H9 (cell line): ENCODE data around the gene CHST15. TPM values are rescaled to one million over a fixed set of nuclear protein-coding genes. Genes with fewer than 3 reads are reported as not detected.

Experiments
- DNase-seq: peaks from one replicate; pipeline ENCODE4 v3.0.0-alpha.2; 2017
- H2AFZ ChIP-seq: one replicate; pipeline ENCODE4 v1.6.1; 2013; ENCODE audit warnings: mild to moderate bottlenecking, low read length, control low read depth, moderate library complexity
- H2AK5ac ChIP-seq: 2 replicates; pipeline ENCODE4 v1.6.1; 2013; ENCODE audit warnings: low read length, control low read depth, mixed read lengths; ENCODE audit not compliant: insufficient read length
- H2BK120ac ChIP-seq: one replicate; pipeline ENCODE4 v1.6.1; 2013; ENCODE audit warnings: low read depth, mild to moderate bottlenecking, low read length, control low read depth, inconsistent platforms; ENCODE audit not compliant: poor library complexity, severe bottlenecking
- H2BK12ac ChIP-seq: 2 replicates; pipeline ENCODE4 v1.6.1; 2013; ENCODE audit warnings: low read length, control low read depth, mixed read lengths, low read depth; ENCODE audit not compliant: insufficient read length
- H2BK15ac ChIP-seq: 2 replicates; pipeline ENCODE4 v1.6.1; 2013; ENCODE audit warnings: low read depth, low read length, control low read depth
- H2BK20ac ChIP-seq: one replicate; pipeline ENCODE4 v1.6.1; 2013; ENCODE audit warnings: low read depth, mild to moderate bottlenecking, low read length, control low read depth, inconsistent platforms; ENCODE audit not compliant: poor library complexity, severe bottlenecking
- H2BK5ac ChIP-seq: 2 replicates; pipeline ENCODE4 v1.6.1; 2013; ENCODE audit warnings: low read length, control low read depth, mixed read lengths; ENCODE audit not compliant: insufficient read length
- H3K14ac ChIP-seq: 2 replicates; pipeline ENCODE4 v1.6.1; 2013; ENCODE audit warnings: low read length, control low read depth; ENCODE audit not compliant: insufficient read depth
- H3K18ac ChIP-seq: 2 replicates; pipeline ENCODE4 v1.6.1; 2013; ENCODE audit warnings: low read depth, mild to moderate bottlenecking, mixed read lengths, low read length, control low read depth; ENCODE audit not compliant: insufficient read length
- H3K23ac ChIP-seq: 2 replicates; pipeline ENCODE4 v1.6.1; 2013; ENCODE audit warnings: low read length, control low read depth, mixed read lengths, low read depth; ENCODE audit not compliant: insufficient read length
- H3K23me2 ChIP-seq: 2 replicates; pipeline ENCODE4 v1.6.1; 2013; ENCODE audit warnings: low read depth, mild to moderate bottlenecking, mixed read lengths, low read length, control low read depth; ENCODE audit not compliant: insufficient read length, poor library complexity, severe bottlenecking
- H3K27ac ChIP-seq: 2 replicates; pipeline ENCODE4 v1.5.1; 2013; ENCODE audit warnings: low read length, control low read depth, mixed read lengths, low read depth; ENCODE audit not compliant: insufficient read length
- H3K27me3 ChIP-seq: 2 replicates; pipeline ENCODE4 v1.6.1; 2013; ENCODE audit warnings: low read length, control low read depth, inconsistent platforms; ENCODE audit not compliant: insufficient read depth
- H3K4ac ChIP-seq: 2 replicates; pipeline ENCODE4 v1.6.1; 2013; ENCODE audit warnings: low read depth, mild to moderate bottlenecking, control low read depth, inconsistent platforms, low read length, moderate library complexity
- H3K4me1 ChIP-seq: 2 replicates; pipeline ENCODE4 v1.6.1; 2013; ENCODE audit warnings: low read length, control low read depth, inconsistent platforms; ENCODE audit not compliant: insufficient read depth
- H3K4me2 ChIP-seq: 2 replicates; pipeline ENCODE4 v1.6.1; 2013; ENCODE audit warnings: low read length, control low read depth, mixed read lengths; ENCODE audit not compliant: insufficient read length, insufficient read depth
- H3K56ac ChIP-seq: 2 replicates; pipeline ENCODE4 v1.6.1; 2013; ENCODE audit warnings: low read depth, mild to moderate bottlenecking, mixed read lengths, low read length, control low read depth; ENCODE audit not compliant: insufficient read length
- H3K79me1 ChIP-seq: 2 replicates; pipeline ENCODE4 v1.6.1; 2013; ENCODE audit warnings: low read depth, mild to moderate bottlenecking, moderate library complexity, low read length, control low read depth, inconsistent platforms; ENCODE audit not compliant: insufficient read depth, poor library complexity, severe bottlenecking
- H3K79me2 ChIP-seq: 2 replicates; pipeline ENCODE4 v1.6.1; 2013; ENCODE audit warnings: low read length, control low read depth, inconsistent platforms; ENCODE audit not compliant: insufficient read depth
- H3K9ac ChIP-seq: 2 replicates; pipeline ENCODE4 v1.6.1; 2013; ENCODE audit warnings: low read length, control low read depth, mixed read lengths; ENCODE audit not compliant: insufficient read length; ENCODE audit errors: extremely low read depth
- H3K9me3 ChIP-seq: one replicate; pipeline ENCODE4 v1.6.1; 2013; ENCODE audit warnings: low read depth, low read length, inconsistent platforms; ENCODE audit not compliant: control insufficient read depth
- H3T11ph ChIP-seq: one replicate; pipeline ENCODE4 v1.6.1; 2013; ENCODE audit warnings: mild to moderate bottlenecking, low read length, control low read depth, inconsistent platforms
- H4K20me1 ChIP-seq: one replicate; pipeline ENCODE4 v1.6.1; 2013; ENCODE audit not compliant: control insufficient read depth, insufficient read length, insufficient read depth
- H4K5ac ChIP-seq: 2 replicates; pipeline ENCODE4 v1.6.1; 2013; ENCODE audit warnings: low read depth, mild to moderate bottlenecking, mixed read lengths, low read length, control low read depth; ENCODE audit not compliant: insufficient read length
- H4K8ac ChIP-seq: replicated peaks from 2 replicates; pipeline ENCODE4 v1.6.1; 2013; ENCODE audit warnings: low read length, control low read depth, mixed read lengths, low read depth; ENCODE audit not compliant: insufficient read length
- H4K91ac ChIP-seq: 2 replicates; pipeline ENCODE4 v1.6.1; 2013; ENCODE audit warnings: low read depth, mild to moderate bottlenecking, moderate library complexity, mixed read lengths, low read length, control low read depth; ENCODE audit not compliant: insufficient read length
- H3K27ac Mint-ChIP-seq, 3 experiments: 2 replicates in 2 of 3; 3 replicates in 1 of 3; pipeline ENCODE4 v1.8.0; 2020 to 2021; ENCODE audit warnings: mixed read lengths in 3 of 3, mild to moderate bottlenecking in 1 of 3, moderate library complexity in 1 of 3
- H3K27me3 Mint-ChIP-seq: 2 replicates; pipeline ENCODE4 v1.8.0; 2021; ENCODE audit warnings: low read depth, mild to moderate bottlenecking, moderate library complexity, mixed read lengths
- H3K36me3 Mint-ChIP-seq, 3 experiments: 2 replicates in 2 of 3; 3 replicates in 1 of 3; pipeline ENCODE4 v1.8.0; 2020 to 2021; ENCODE audit warnings: low read depth in 3 of 3, mixed read lengths in 3 of 3; ENCODE audit not compliant: insufficient read depth in 1 of 3
- H3K4me1 Mint-ChIP-seq, 2 experiments: 2 replicates each; pipeline ENCODE4 v1.8.0; 2020; ENCODE audit warnings: mixed read lengths in 2 of 2
- H3K4me3 Mint-ChIP-seq, 2 experiments: 2 replicates in 1 of 2; 3 replicates in 1 of 2; pipeline ENCODE4 v1.8.0; 2020 to 2021; ENCODE audit warnings: mild to moderate bottlenecking in 2 of 2, mixed read lengths in 2 of 2, moderate library complexity in 1 of 2
- H3K9me3 Mint-ChIP-seq, 2 experiments: 2 replicates in 1 of 2; 3 replicates in 1 of 2; pipeline ENCODE4 v1.8.0; 2020; ENCODE audit warnings: mild to moderate bottlenecking in 2 of 2, mixed read lengths in 2 of 2, moderate library complexity in 1 of 2
- CTCF ChIP-seq: fragments of 200-600 bp; sonication (generic); conservative IDR thresholded peaks from 3 replicates; pipeline ENCODE4 v1.8.0; 2021; ENCODE audit warnings: antibody characterized with exemption, mild to moderate bottlenecking
- WGBS: extraction: QIAGEN DNeasy Blood & Tissue Kit; methylation state at CpG from one replicate; pipeline ENCODE4 v1.1.7; 2013; ENCODE audit warnings: missing lambda C conversion rate, low lambda C conversion rate, mixed read lengths; ENCODE audit not compliant: insufficient read length; ENCODE audit errors: extremely low coverage; 5-methylcytosine and 5-hydroxymethylcytosine counted together
- total RNA-seq: library from RNA; stranded (reverse); gene quantifications from 2 replicates; pipeline ENCODE4 v1.2.1, GENCODE V29; 2021

CHST15 gene
- total RNA-seq, 1 experiment from 2014 or later, result 8.7 TPM

GRCh38 chr10:124142006-124142739 lies 48.8 kb upstream of the CHST15 start:
- no peak for DNase-seq
- Histone ChIP-seq H4K8ac (no peak overlapping the region), H2BK120ac (no peak overlapping the region), H2BK5ac (no peak overlapping the region), H3K9ac (no peak overlapping the region), H4K91ac (no peak overlapping the region), H3K9me3 (no peaks in the 10 kb centered on the region), H3K18ac (no peak overlapping the region), H2AFZ (no peak overlapping the region), H2BK12ac (no peak overlapping the region), H3K56ac (no peak overlapping the region), H3K79me2 (no peaks in the 10 kb centered on the region), H3K4me1 (no peaks in the 10 kb centered on the region), H3K4me2 (no peak overlapping the region), H2BK15ac (no peak overlapping the region), H3K23me2 (no peaks in the 10 kb centered on the region), H4K20me1 (no peaks in the 10 kb centered on the region), H3K27me3 (no peaks in the 10 kb centered on the region; the same call in 1 of the 2 replicates), H4K5ac (no peak overlapping the region), H2AK5ac (no peak overlapping the region), H2BK20ac (no peak overlapping the region), H3K79me1 (no peaks in the 10 kb centered on the region), H3K4ac (no peak overlapping the region), H3K27ac (no peak overlapping the region), H3K14ac (no peak overlapping the region), H3T11ph (no peak overlapping the region), H3K23ac (no peak overlapping the region)
- H3K9me3 Mint-ChIP-seq, result peaks cover 0 to 4% of the 10 kb centered on the region in 2 experiments; a peak in 2 of 5 replicates
- H3K27ac Mint-ChIP-seq, result no peak overlapping the region
- peaks cover 7% of the 10 kb centered on the region for H3K27me3 Mint-ChIP-seq
- H3K4me1 Mint-ChIP-seq, result no peaks in the 10 kb centered on the region
- no peak for TF ChIP-seq CTCF
- no peaks in the 10 kb centered on the region for H3K36me3 Mint-ChIP-seq
- WGBS, result no CpG with 5 or more reads among the region's 7 CpGs
- no peak overlapping the region for H3K4me3 Mint-ChIP-seq
